Endothelial cell of umbilical vein (primary cell): ENCODE results near the gene GET4. TPM values are rescaled to one million over a fixed set of nuclear protein-coding genes. Genes with fewer than 3 reads are reported as not detected.

Experiments
- BruUV-seq: library from RNA; stranded (reverse); fragments of 400-500 nt; replicated peaks from 2 replicates; lab custom pipeline; 2021; lab: Mats Ljungman, UMichigan
- CTCF ChIA-PET: fragments of 300-600, 350-600 bp; sonication (Branson Sonifier 250); formaldehyde crosslinking; loops from one replicate; lab custom pipeline; 2021; ENCODE audit warnings: antibody characterized with exemption, inconsistent platforms; lab: Charles Lee
- POLR2A ChIA-PET: fragments of 300-600, 350-600 bp; sonication (Branson Sonifier 250); formaldehyde crosslinking; loops from one replicate; lab custom pipeline; 2021; ENCODE audit warnings: antibody characterized with exemption, inconsistent platforms; lab: Charles Lee
- DNase-seq: peaks from one replicate; pipeline ENCODE4 v3.0.0-alpha.2; 2011; ENCODE audit warnings: low read depth, low spot score
- FAIRE-seq: peaks from 2 replicates; lab custom pipeline; 2011; peaks lifted over from hg19 to GRCh38; lab: Jason Lieb, UNC
- H2AFZ ChIP-seq: 2 replicates; pipeline ENCODE4 v1.6.0; 2012; ENCODE audit warnings: low read depth, low read length, control low read depth, inconsistent platforms
- H3K27ac ChIP-seq: 2 replicates; pipeline ENCODE4 v1.5.1; 2011; ENCODE audit warnings: low read depth, mild to moderate bottlenecking, control low read depth, low read length, moderate library complexity; ENCODE audit not compliant: insufficient read depth
- H3K27me3 ChIP-seq, 2 experiments: 2 replicates each; pipeline versions ENCODE4 v1.6.0 to v1.6.1; 2011; ENCODE audit warnings: low read length in 2 of 2, mixed read lengths in 1 of 2; ENCODE audit not compliant: control insufficient read depth in 2 of 2, insufficient read depth in 2 of 2
- H3K36me3 ChIP-seq, 2 experiments: 2 replicates in 1 of 2; 3 replicates in 1 of 2; pipeline ENCODE4 v1.5.1; 2011; ENCODE audit warnings: low read length in 2 of 2, mild to moderate bottlenecking in 1 of 2, moderate library complexity in 1 of 2; ENCODE audit not compliant: control insufficient read depth in 2 of 2, insufficient read depth in 2 of 2; ENCODE audit errors: extremely low read depth in 1 of 2
- H3K4me1 ChIP-seq: 3 replicates; pipeline ENCODE4 v1.5.1; 2011; ENCODE audit warnings: mild to moderate bottlenecking, low read length; ENCODE audit not compliant: control insufficient read depth, insufficient read depth; ENCODE audit errors: extremely low read depth
- H3K4me2 ChIP-seq: 2 replicates; pipeline ENCODE4 v1.6.1; 2011; ENCODE audit warnings: low read length, control low read depth, mixed read lengths; ENCODE audit not compliant: insufficient read depth
- H3K4me3 ChIP-seq, 3 experiments: fragments of 200-600 bp in 1 of 3; sonication (generic), shearing (Covaris generic) in 1 of 3; replicated peaks in 1 of 3; 2 replicates each; pipeline ENCODE4 v1.5.1; 2011 to 2016; ENCODE audit warnings: control low read depth in 3 of 3, low read length in 3 of 3, mild to moderate bottlenecking in 2 of 3, inconsistent platforms in 1 of 3, low read depth in 1 of 3, moderate library complexity in 1 of 3; ENCODE audit not compliant: insufficient read depth in 1 of 3
- H3K79me2 ChIP-seq: 2 replicates; pipeline ENCODE4 v1.6.0; 2012; ENCODE audit warnings: low read length, inconsistent platforms; ENCODE audit not compliant: control insufficient read depth, insufficient read depth
- H3K9ac ChIP-seq: replicated peaks from 2 replicates; pipeline ENCODE3; 2011; ENCODE audit warnings: low read length, control low read depth; ENCODE audit not compliant: insufficient read depth; ENCODE audit errors: extremely low read depth
- H3K9me1 ChIP-seq: replicated peaks from 3 replicates; pipeline ENCODE4 v1.6.0; 2011; ENCODE audit warnings: mild to moderate bottlenecking, low read length; ENCODE audit not compliant: control insufficient read depth, insufficient read depth; ENCODE audit errors: extremely low read depth
- H3K9me3 ChIP-seq: replicated peaks from 2 replicates; pipeline ENCODE4 v1.5.1; 2012; ENCODE audit warnings: low read length, inconsistent platforms; ENCODE audit not compliant: control insufficient read depth, insufficient read depth
- H4K20me1 ChIP-seq: replicated peaks from 2 replicates; pipeline ENCODE3; 2011; ENCODE audit warnings: mild to moderate bottlenecking, low read length; ENCODE audit not compliant: control insufficient read depth, insufficient read depth; ENCODE audit errors: extremely low read depth
- CTCF ChIP-seq, 2 donors: IDR thresholded peaks; 1 replicate in 1 of 2; 2 replicates in 1 of 2; pipeline ENCODE4 v1.5.1; 2011; ENCODE audit warnings: low read length in 2 of 2, mild to moderate bottlenecking in 2 of 2, moderate library complexity in 2 of 2, control low read depth in 1 of 2, inconsistent platforms in 1 of 2, low read depth in 1 of 2; ENCODE audit not compliant: insufficient read depth in 1 of 2; ENCODE audit errors: extremely low read depth in 1 of 2
- EZH2 ChIP-seq: IDR thresholded peaks from 2 replicates; pipeline ENCODE4 v1.6.1; 2012; ENCODE audit warnings: borderline replicate concordance, low read depth, mild to moderate bottlenecking, moderate library complexity, low read length, inconsistent platforms; ENCODE audit not compliant: severe bottlenecking
- FOS ChIP-seq: IDR thresholded peaks from 2 replicates; pipeline ENCODE4 v1.6.1; 2011; ENCODE audit warnings: mild to moderate bottlenecking, low read length, moderate library complexity, borderline replicate concordance; ENCODE audit not compliant: insufficient read depth
- GATA2 ChIP-seq: IDR thresholded peaks from 2 replicates; pipeline ENCODE4 v1.7.0; 2011; ENCODE audit warnings: low read depth, mild to moderate bottlenecking, moderate library complexity, mixed read lengths, low read length; ENCODE audit not compliant: insufficient read length, insufficient read depth
- JUN ChIP-seq: IDR thresholded peaks from 2 replicates; pipeline ENCODE4 v1.6.1; 2011; ENCODE audit warnings: borderline replicate concordance, low read depth; ENCODE audit not compliant: insufficient read length, insufficient read depth
- MAX ChIP-seq: IDR thresholded peaks from 2 replicates; pipeline ENCODE4 v1.6.1; 2011; ENCODE audit not compliant: insufficient read depth, insufficient read length
- MYC ChIP-seq: IDR thresholded peaks from one replicate; pipeline ENCODE4 v1.6.1; 2011; ENCODE audit warnings: mild to moderate bottlenecking, low read depth, low read length
- POLR2A ChIP-seq: IDR thresholded peaks from 2 replicates; pipeline ENCODE4 v1.6.1; 2012; ENCODE audit warnings: low read depth, mild to moderate bottlenecking, control low read depth, low read length
- POLR2AphosphoS5 ChIP-seq: IDR thresholded peaks from 2 replicates; pipeline ENCODE4 v1.6.1; 2012; ENCODE audit warnings: low read depth, mild to moderate bottlenecking, control low read depth, low read length, moderate library complexity; ENCODE audit not compliant: insufficient read depth
- dilution Hi-C: fragments of 300-500 bp; cut with MboI; formaldehyde crosslinking; loops from one replicate; pipeline ENCODE4 v1.15.0; 2019; ENCODE audit warnings: low sequenced_read_pairs; ENCODE audit not compliant: extremely low pct_ligation_motif_present
- intact Hi-C: fragments of 100-400 bp; cut with micrococcal nuclease; formaldehyde crosslinking; loops from one replicate; pipeline ENCODE4 v1.10.0; 2022
- polyA plus RNA-seq, 4 experiments: library from polyadenylated mRNA; depleted of rRNA in 3 of 4; stranded (reverse) in 3 of 4; unstranded in 1 of 4; fragments of >200 nt; gene quantifications; 2 replicates each; pipeline versions ENCODE4 v1.2.1 to v1.2.3, GENCODE V29; 2011 to 2012; ENCODE audit warnings: missing spikeins in 1 of 4
- total RNA-seq: library from RNA; stranded (reverse); gene quantifications from 2 replicates; pipeline ENCODE4 v1.2.3, GENCODE V29; 2021

The GET4 gene
- total and polyA plus RNA-seq, 2 donors (not counting 3 experiments of a cell fraction or from before 2014, with no cell fraction given) = 48.4 to 58.1 TPM

GRCh38 chr7:920351-921070 is 44.2 kb downstream of the GET4 start:
- no peak for TF ChIP-seq EZH2
- TF ChIP-seq POLR2A = no peak
- TF ChIP-seq GATA2 = no peak
- TF ChIP-seq MYC = no peak
- TF ChIP-seq POLR2AphosphoS5 = no peak
- no peak for TF ChIP-seq MAX
- TF ChIP-seq CTCF (IDR thresholded peaks at IDR 0.05; ENCODE audit: extremely low read depth in 1 of 2, insufficient read depth in 1 of 2, low read depth in 1 of 2, low read length in 2 of 2) = no peak
- no peak for TF ChIP-seq JUN
- TF ChIP-seq FOS = no peak
- H3K27ac ChIP-seq = no peak overlapping the region
- dilution Hi-C loops (no loop called here), intact Hi-C loops (no loop called here)
- no peaks in the 10 kb centered on the region for H3K36me3 ChIP-seq
- H3K27me3 ChIP-seq = no peaks in the 10 kb centered on the region
- no TSS peak for BruUV-seq
- DNase-seq = no peak
- no peaks in the 10 kb centered on the region for H3K9me1 ChIP-seq
- peaks cover 11% of the 10 kb centered on the region for H3K4me1 ChIP-seq
- no peak overlapping the region for H2AFZ ChIP-seq
- no peak overlapping the region for H3K4me2 ChIP-seq
- POLR2A ChIA-PET = no interaction called here
- H3K4me3 ChIP-seq = no peak overlapping the region
- H3K9me3 ChIP-seq = no peaks in the 10 kb centered on the region
- CTCF ChIA-PET = no interaction called here
- no peaks in the 10 kb centered on the region for H4K20me1 ChIP-seq
- no peak for FAIRE-seq
- H3K79me2 ChIP-seq = no peaks in the 10 kb centered on the region
- no peak overlapping the region for H3K9ac ChIP-seq
